ENCODE results near the gene ARID5B.

The ARID5B gene

DNA sequence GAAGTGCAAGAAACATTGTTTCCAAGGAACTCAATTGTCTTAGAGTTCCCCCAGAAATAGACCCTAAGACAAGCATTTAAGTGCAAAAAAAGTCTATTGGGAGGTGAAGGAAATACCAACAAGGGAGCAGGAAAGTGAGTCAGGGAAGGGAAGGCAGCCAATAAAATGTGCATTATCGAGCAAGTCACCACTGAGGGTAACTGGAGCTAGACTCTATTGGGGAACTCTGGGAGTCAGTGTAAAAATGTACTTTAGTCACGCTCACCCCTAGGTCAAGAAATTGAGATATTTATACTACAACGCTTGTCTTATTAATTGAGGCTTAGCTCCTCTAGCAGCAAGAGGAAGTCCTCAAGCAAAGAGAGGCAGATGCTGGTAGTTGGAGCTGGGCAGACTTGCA is 229.4 kb downstream of the ARID5B start:
- no peak for DNase-seq
- Histone ChIP-seq H3K4me3 (ENCODE audit: low read depth, low read length) (no peak overlapping the region), H3K27ac (no peak overlapping the region), H3K27me3 (ENCODE audit: insufficient read depth, low read depth, severe bottlenecking) (no peaks in the 10 kb centered on the region), H3K9me3 (ENCODE audit: severe bottlenecking) (no peaks in the 10 kb centered on the region), H3K36me3 (no peaks in the 10 kb centered on the region)
- no peak for TF ChIP-seq CTCF (IDR thresholded peaks at IDR 0.05; ENCODE audit: low read depth, low read length)

DNA sequence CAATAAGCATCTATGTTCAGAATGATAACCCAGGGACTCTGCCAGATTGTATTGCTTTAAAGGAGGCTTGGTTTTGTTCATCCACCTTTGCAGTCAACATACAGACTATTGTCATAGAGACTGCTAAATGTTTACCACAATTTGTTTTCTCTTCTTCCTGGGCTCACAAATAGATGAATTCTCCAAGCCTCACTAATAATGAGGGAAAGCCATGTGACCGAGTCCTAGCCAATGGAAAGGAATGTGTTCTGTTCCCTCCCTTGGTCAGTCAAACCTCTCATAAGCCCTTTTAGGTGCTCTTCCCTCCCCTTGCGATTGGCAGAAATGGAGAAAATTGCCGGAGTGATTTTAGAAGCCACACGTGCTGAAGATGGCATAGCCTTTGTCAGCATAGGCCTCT is 230.2 kb downstream of the ARID5B start:
- H3K27ac ChIP-seq, result no peak overlapping the region
- no peaks in the 10 kb centered on the region for H3K36me3 ChIP-seq
- no peak for DNase-seq
- no peak for TF ChIP-seq CTCF (IDR thresholded peaks at IDR 0.05; ENCODE audit: low read depth, low read length)
- no peaks in the 10 kb centered on the region for H3K9me3 ChIP-seq (ENCODE audit: severe bottlenecking)
- no peaks in the 10 kb centered on the region for H3K27me3 ChIP-seq (ENCODE audit: insufficient read depth, low read depth, severe bottlenecking)
- H3K4me3 ChIP-seq (ENCODE audit: low read depth, low read length), result no peak overlapping the region

GRCh38 chr10:62133618-62134017 is 232.1 kb downstream of the ARID5B start:
- no peaks in the 10 kb centered on the region for H3K36me3 ChIP-seq
- no peak for TF ChIP-seq CTCF (IDR thresholded peaks at IDR 0.05; ENCODE audit: low read depth, low read length)
- no peak for DNase-seq
- H3K27me3 ChIP-seq (ENCODE audit: insufficient read depth, low read depth, severe bottlenecking), result no peaks in the 10 kb centered on the region
- no peak overlapping the region for H3K27ac ChIP-seq
- H3K9me3 ChIP-seq (ENCODE audit: severe bottlenecking), result no peaks in the 10 kb centered on the region
- no peak overlapping the region for H3K4me3 ChIP-seq (ENCODE audit: low read depth, low read length)

DNA sequence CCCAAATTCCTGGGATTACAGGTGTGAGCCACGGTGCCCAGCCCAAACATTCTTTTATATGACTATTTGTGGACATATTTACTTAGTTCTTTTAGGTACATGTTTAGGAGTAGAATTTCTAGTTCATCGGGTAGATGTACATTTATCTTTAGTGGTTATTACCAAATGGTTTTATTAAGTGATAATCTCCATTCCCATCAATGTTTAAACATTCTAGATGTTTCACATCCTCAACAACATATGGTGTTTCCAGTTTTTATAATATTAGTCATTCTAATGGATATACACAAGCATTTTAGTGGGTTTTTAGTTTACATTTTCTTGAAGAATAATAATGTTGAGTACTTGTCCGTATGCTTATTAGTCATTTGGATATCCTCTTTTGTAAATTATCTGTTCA is 235.4 kb downstream of the ARID5B start:
- Histone ChIP-seq H3K27ac (no peak overlapping the region), H3K4me3 (ENCODE audit: low read depth, low read length) (no peak overlapping the region), H3K27me3 (ENCODE audit: insufficient read depth, low read depth, severe bottlenecking) (no peaks in the 10 kb centered on the region), H3K9me3 (ENCODE audit: severe bottlenecking) (no peaks in the 10 kb centered on the region), H3K36me3 (no peaks in the 10 kb centered on the region)
- no peak for TF ChIP-seq CTCF (IDR thresholded peaks at IDR 0.05; ENCODE audit: low read depth, low read length)
- no peak for DNase-seq

All from WERI-Rb-1 (cell line).